SJSA1 (cell line): ENCODE measurements around the gene LGALS1. TPM values are rescaled to one million over a fixed set of nuclear protein-coding genes. Genes with fewer than 3 reads are reported as not detected.
"Not testable (repeated sequence)": the region's sequence is repeated elsewhere in the genome, so short reads cannot be mapped to it uniquely, and the experiment has no call there.

ENCODE experiments used
- DNase-seq, 2 experiments: peaks; one replicate each; pipeline ENCODE4 v3.0.0-alpha.2; 2015 to 2020; ENCODE audit warnings: low spot score in 2 of 2, low read depth in 1 of 2
- H3K27ac ChIP-seq: fragments of 250-450 bp; sonication (Bioruptor Pico); 2 replicates; pipeline ENCODE4 v1.5.1; 2020; ENCODE audit warnings: mild to moderate bottlenecking, moderate library complexity
- H3K27me3 ChIP-seq: fragments of 250-450 bp; sonication (Bioruptor Pico); replicated peaks from 2 replicates; pipeline ENCODE4 v1.5.1; 2020; ENCODE audit warnings: mild to moderate bottlenecking, moderate library complexity
- H3K36me3 ChIP-seq: fragments of 250-450 bp; sonication (Bioruptor Pico); 2 replicates; pipeline ENCODE4 v1.5.1; 2020; ENCODE audit warnings: mild to moderate bottlenecking
- H3K4me1 ChIP-seq: fragments of 250-450 bp; sonication (Bioruptor Pico); replicated peaks from 2 replicates; pipeline ENCODE4 v1.6.1; 2021; ENCODE audit warnings: mild to moderate bottlenecking
- H3K4me3 ChIP-seq: fragments of 250-450 bp; sonication (Bioruptor Pico); 2 replicates; pipeline ENCODE4 v1.5.1; 2020; ENCODE audit warnings: mild to moderate bottlenecking
- H3K9me3 ChIP-seq: fragments of 250-450 bp; sonication (Bioruptor Pico); replicated peaks from 2 replicates; pipeline ENCODE4 v1.5.1; 2020; ENCODE audit warnings: mild to moderate bottlenecking
- total RNA-seq: library from RNA; depleted of rRNA; stranded (reverse); fragments of >200 nt; shearing (Covaris generic); gene quantifications from 2 replicates; pipeline ENCODE4 v1.2.3, GENCODE V29; 2014

The LGALS1 gene
- total RNA-seq, 1 experiment from 2014 or later = 5,490 TPM

DNA sequence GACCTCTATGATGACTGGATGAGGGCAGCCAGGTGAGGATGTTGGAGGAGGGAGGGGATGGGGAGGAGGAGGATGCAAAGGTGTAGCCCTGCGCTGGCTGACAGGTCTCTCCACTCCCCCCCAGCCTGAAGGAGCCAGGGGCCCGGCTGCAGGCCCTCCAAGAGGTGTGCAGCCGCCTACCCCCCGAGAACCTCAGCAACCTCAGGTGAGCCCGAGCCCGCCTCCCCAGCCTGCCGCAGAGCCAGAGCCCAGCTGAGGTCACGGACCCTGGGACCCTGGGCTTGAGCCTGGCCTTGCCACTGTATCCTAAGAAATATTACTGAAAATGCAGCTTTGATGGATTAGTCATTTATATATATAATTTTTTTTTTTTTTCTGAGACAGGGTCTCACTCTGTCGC is 28.1 kb upstream of the LGALS1 start:
- Histone ChIP-seq H3K27ac (no peak overlapping the region), H3K27me3 (no peaks in the 10 kb centered on the region), H3K9me3 (no peaks in the 10 kb centered on the region), H3K4me1 (no peaks in the 10 kb centered on the region), H3K4me3 (no peak overlapping the region), H3K36me3 (peaks cover 42% of the 10 kb centered on the region)
- no peak for DNase-seq

DNA sequence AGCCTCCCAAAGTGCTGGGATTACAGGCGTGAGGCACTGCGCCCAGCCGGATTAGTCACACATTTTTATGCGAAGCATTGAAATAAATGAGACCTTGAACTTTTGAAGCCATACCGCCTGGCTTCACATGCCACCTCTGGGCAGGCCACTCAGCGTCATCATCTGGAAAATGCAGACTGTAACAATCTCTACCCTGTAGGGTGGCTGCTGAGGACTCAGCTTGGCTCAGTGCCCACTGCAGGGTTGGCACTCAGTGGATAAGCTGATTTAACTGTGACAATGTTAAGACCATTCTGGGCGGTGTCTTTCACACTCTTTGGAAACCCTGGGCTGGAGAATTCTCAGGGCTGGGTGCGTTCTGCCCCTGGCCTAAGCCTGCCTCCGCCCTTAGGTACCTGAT is 27.5 kb upstream of the LGALS1 start:
- Histone ChIP-seq H3K9me3 (no peaks in the 10 kb centered on the region), H3K27ac (no peak overlapping the region), H3K36me3 (peaks cover 38% of the 10 kb centered on the region), H3K4me1 (no peaks in the 10 kb centered on the region), H3K27me3 (no peaks in the 10 kb centered on the region), H3K4me3 (no peak overlapping the region)
- no peak for DNase-seq

DNA sequence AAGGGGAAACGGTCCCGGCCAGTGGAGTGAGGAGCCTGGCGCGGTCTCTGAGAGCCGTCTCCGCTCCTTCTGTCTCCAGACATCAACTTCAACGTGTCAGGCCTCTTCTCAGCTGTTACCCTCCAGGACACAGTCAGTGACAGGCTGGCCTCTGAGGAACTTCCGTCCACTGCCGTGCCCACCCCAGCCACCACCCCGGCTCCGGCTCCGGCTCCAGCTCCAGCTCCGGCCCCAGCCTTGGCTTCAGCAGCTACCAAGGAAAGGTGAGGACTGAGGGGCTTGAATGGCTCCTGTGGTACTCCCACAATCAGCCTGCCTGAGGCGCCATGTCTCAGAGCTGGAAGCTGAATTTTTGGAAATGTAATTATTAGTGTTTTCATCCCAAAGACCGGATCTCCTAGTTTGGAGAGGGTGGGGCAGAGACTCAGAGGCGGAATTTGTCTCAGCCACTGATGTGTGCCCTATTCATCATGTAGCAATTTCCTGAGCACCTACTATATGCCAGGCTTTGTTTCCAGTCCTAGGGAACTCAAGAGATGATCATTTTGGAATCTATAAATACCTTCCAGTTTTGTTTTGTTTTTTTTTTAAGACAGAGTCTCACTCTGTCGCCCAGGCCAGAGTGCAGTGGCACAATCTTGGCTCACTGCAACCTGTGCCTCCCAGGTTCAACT is 24.8 kb upstream of the LGALS1 start:
- H3K27me3 ChIP-seq = no peaks in the 10 kb centered on the region
- no peaks in the 10 kb centered on the region for H3K4me1 ChIP-seq
- H3K27ac ChIP-seq = no peak overlapping the region
- H3K9me3 ChIP-seq = no peaks in the 10 kb centered on the region
- H3K4me3 ChIP-seq = no peak overlapping the region
- no peak for DNase-seq
- peaks cover 29% of the 10 kb centered on the region for H3K36me3 ChIP-seq

DNA sequence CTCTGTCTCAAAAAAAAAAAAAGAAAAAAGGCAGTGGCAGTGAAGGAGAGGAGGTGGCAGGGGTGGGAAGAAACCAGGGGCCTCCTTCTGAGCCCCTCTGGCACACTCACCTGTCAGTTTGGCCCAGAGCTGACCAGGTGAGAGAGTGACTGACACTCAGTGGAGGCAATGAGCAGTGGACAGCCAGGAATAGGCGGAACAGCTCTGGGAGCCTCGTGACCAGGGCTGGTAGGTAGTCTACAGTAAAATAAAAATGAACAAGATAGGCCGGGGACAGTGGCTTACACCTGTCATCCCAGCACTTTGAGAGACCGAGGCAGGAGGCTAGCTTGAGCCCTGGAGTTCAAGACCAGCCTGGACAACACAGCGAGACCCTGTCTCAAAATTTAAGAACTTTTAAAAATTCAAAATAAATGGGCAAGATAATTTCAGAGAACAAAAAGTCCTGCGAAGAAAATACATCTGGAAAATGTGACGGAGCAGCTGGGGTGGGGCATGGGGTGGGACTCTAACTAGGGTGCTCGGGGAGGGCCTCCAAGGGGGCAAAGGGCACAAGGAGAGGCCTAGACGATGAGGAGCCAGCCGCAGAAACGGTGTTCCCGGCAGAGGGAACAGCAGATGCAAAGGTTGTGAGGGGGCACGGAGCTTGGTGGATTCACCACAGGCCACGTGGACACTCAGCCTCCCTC is 20.7 kb upstream of the LGALS1 start:
- Histone ChIP-seq H3K36me3 (peaks cover 20% of the 10 kb centered on the region), H3K4me3 (no peak overlapping the region), H3K27me3 (no peaks in the 10 kb centered on the region), H3K4me1 (peaks cover 13% of the 10 kb centered on the region), H3K27ac (no peak overlapping the region), H3K9me3 (no peaks in the 10 kb centered on the region)
- no peak for DNase-seq

DNA sequence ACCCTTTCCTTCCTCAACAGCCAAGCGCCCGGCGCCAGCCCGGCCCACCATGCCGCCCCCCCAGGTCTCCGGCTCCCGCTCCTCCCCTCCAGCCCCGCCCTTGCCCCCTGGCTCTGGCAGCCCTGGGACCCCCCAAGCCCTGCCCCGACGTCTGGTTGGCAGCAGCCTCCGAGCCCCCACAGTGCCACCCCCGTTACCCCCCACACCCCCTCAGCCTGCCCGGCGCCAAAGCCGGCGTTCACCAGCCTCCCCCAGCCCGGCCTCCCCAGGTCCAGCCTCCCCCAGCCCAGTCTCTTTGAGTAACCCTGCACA is 20.2 kb upstream of the LGALS1 start:
- no peak for DNase-seq
- no peaks in the 10 kb centered on the region for H3K27me3 ChIP-seq
- no peak overlapping the region for H3K27ac ChIP-seq
- no peak overlapping the region for H3K4me3 ChIP-seq
- peaks cover 15% of the 10 kb centered on the region for H3K36me3 ChIP-seq
- H3K4me1 ChIP-seq = peaks cover 18% of the 10 kb centered on the region
- H3K9me3 ChIP-seq = no peaks in the 10 kb centered on the region

DNA sequence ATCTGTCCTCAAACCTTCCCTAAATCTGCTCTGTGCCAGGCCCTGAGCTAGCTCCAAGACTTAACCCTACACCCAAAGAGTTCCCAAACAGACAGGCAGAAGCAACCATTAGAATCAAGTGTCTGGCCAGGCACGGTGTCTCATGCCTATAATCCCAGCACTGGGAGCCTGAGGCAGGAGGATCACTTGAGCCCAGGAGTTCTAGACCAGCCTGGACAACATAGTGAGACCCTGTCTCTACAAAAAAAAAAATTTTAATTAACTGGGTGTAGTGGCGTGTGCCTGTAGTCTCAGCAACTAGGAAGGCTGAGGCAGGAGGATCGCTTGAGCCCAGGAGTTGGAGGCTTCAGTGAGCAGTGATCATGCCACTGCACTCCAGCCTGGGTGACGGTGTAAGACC is 18.9 kb upstream of the LGALS1 start:
- H3K4me3 ChIP-seq, H3K27me3 ChIP-seq, H3K27ac ChIP-seq, H3K9me3 ChIP-seq, DNase-seq: not testable (repeated sequence)
- Histone ChIP-seq H3K4me1 (peaks cover 32% of the 10 kb centered on the region), H3K36me3 (peaks cover 14% of the 10 kb centered on the region)

DNA sequence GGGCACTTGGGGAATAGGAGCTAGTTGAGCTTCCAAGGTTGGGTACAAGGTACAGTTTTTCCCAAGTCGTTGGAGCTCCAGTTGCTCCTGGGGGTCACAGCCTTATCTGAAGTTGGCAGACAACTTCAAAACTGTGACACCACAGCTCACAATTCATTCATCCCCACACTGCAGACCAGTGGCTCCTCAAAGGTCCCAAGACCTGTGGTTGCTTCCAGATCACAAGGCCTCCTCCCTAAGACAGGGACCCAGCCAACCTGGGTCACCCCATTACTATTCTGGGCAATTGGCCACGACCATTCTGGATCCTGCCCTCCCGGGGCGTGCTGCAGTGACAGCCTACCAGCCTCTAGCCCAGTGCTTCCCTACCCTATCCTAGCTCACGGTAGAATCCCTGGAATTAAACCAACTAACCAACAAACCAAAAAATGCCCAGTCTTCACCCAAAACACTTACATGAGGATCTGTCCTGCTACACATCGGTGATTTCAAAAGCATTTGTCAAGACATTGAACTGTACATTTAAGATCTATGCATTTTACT is 17.8 kb upstream of the LGALS1 start:
- Histone ChIP-seq H3K27me3 (no peaks in the 10 kb centered on the region), H3K4me1 (peaks cover 39% of the 10 kb centered on the region), H3K9me3 (no peaks in the 10 kb centered on the region), H3K4me3 (peak overlapping the region; percentile 93), H3K36me3 (peaks cover 18% of the 10 kb centered on the region), H3K27ac (peak overlapping the region; percentile 6; the same call in 1 of the 2 replicates)
- DNase-seq = no peak

DNA sequence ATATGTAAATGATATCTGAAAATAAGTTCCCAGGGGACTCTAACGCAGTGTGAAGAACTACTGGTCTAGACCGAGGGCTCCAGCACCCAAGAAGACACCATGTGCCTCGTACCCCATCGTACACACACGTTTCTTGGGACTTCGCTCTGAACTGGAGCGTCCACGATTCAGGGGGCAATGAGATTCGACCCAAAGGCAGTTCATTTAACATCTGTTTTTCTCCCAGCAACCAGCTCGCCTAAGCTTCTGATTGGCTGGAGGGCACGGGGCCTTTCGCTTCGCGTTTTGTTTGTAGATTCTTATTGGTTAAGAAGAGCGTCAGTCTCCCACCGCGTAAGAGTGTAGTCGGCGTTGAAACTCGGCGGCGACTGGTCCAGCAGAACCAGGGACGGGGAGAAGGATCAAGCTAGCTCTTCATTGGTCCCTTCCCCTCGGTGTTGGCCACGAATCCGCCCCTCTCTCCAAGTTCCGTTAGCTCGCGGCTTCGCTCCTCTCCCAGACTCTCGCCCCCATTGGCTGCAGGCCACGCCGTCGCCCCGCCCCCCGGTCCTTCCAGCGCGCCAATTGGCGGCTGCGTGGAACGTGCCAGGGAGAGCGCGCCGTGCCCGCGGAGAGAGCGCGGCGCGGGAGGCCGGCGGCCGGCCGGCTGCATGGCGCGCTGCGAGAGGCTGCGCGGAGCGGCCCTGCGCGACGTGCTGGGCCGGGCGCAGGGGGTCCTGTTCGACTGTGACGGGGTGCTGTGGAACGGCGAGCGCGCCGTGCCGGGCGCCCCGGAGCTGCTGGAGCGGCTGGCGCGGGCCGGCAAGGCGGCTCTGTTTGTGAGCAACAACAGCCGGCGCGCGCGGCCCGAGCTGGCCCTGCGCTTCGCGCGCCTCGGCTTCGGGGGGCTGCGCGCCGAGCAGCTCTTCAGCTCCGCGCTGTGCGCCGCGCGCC is 17.0 kb upstream of the LGALS1 start, which contains the start of gene PDXP:
PDXP (plus strand) TSS at position 591 of the 933 bp plus-strand sequence; CDS start at position 651, 60 bp downstream.
- Histone ChIP-seq H3K4me1 (peaks cover 39% of the 10 kb centered on the region), H3K9me3 (no peaks in the 10 kb centered on the region), H3K4me3 (peak within 1 kb of the TSS; percentile 93), H3K27ac (peak within 1 kb of the TSS; percentile 6; the same call in 1 of the 2 replicates), H3K27me3 (no peaks in the 10 kb centered on the region), H3K36me3 (peaks cover 14% of the 10 kb centered on the region)
- DNase-seq = peak; percentile 99 to 100

DNA sequence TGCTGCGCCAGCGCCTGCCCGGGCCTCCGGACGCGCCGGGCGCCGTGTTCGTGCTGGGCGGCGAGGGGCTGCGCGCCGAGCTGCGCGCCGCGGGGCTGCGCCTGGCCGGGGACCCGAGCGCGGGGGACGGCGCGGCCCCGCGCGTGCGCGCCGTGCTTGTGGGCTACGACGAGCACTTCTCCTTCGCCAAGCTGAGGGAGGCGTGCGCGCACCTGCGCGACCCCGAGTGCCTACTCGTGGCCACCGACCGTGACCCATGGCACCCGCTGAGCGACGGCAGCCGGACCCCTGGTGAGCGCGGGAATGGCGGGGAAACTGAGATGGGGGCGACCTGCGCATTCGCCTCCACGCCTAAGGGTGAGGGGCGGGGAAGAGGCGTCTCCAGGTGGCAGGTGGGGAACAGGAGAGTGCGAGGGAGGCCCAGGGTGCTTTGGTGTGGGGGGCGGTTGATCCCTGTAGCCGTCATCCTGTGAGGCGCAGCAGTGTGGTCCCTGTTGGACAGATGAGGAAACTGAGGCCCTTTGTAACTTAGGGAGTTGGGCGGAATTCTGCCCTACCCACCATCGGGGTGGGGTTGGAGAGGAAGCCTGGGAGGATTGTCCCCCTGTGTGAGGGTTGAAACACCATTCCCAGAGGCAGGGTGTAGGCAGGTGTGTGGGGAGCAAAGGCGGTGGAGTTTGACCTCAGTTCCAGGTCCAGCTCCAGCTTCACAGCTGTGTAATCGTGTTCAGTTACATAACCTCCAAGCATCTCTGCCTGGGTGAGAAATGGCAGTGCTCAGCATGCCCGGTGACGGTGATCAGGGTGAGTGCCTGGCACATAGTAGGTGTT is 16.2 kb upstream of the LGALS1 start:
- Histone ChIP-seq H3K4me1 (peaks cover 39% of the 10 kb centered on the region), H3K36me3 (peaks cover 13% of the 10 kb centered on the region), H3K9me3 (no peaks in the 10 kb centered on the region), H3K4me3 (peak overlapping the region; percentile 93), H3K27me3 (no peaks in the 10 kb centered on the region), H3K27ac (no peak overlapping the region)
- DNase-seq = no peak

DNA sequence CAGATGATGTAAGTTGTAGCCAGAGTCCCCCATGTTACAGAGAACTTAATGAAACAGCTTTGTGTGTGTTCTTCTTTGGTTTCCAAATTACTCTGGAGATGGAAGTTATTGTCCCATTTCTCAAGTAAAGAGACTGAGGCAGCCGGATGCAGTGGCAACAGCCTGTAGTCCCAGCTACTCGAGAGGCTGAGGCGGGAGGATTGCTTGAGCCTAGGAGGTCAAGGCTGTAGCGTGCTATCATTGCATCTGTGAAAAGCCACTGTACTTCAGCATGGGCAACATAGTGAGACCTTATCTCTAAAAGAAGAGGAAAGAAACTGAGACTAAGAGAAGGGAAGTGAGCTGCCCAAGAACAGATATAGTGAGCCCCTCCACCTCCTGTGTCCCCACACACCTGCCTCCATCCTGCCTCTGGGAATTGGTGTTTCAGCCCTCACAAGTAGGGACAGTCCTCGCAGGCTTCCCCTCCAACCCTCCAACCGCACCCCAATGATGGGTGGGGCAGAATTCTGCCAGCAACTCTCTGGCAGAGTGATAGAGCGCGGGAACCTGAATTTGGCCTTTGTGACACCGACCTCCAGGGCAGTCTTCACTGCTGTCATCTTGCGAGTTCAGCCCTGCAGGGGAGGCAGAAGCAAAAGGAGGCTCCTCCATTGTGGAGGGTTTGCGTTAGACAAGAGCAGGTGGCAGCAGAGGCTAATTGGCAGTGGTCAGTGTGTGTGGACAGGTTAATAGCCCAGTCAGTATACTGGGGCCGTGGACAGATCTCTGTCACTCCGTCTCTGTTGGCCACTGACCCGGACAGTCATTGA is 15.3 kb upstream of the LGALS1 start:
- Histone ChIP-seq H3K4me3 (peak overlapping the region; percentile 93), H3K9me3 (no peaks in the 10 kb centered on the region), H3K27me3 (no peaks in the 10 kb centered on the region), H3K36me3 (peaks cover 17% of the 10 kb centered on the region), H3K27ac (no peak overlapping the region), H3K4me1 (peaks cover 39% of the 10 kb centered on the region)
- DNase-seq = no peak

DNA sequence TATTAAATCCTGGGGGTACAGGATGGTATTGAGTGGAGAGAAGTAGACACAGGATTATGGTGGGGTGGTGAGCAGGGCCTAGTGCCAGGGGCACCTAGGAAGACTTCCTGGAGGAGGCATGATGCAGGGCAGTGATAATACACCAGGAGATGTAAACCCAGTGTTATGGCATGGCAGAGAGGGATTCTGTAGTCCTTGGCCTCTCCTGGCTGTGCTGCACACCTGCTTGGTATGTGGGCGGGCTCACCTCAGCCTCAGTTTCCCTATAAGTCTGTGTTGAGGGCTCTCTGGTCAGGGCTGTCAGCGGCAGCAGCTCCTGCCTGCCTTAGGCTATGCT is 14.8 kb upstream of the LGALS1 start:
- DNase-seq = no peak
- Histone ChIP-seq H3K27me3 (no peaks in the 10 kb centered on the region), H3K4me3 (no peak overlapping the region), H3K9me3 (no peaks in the 10 kb centered on the region), H3K4me1 (peaks cover 39% of the 10 kb centered on the region), H3K36me3 (peaks cover 23% of the 10 kb centered on the region), H3K27ac (peak overlapping the region; percentile 64; the same call in 1 of the 2 replicates)

DNA sequence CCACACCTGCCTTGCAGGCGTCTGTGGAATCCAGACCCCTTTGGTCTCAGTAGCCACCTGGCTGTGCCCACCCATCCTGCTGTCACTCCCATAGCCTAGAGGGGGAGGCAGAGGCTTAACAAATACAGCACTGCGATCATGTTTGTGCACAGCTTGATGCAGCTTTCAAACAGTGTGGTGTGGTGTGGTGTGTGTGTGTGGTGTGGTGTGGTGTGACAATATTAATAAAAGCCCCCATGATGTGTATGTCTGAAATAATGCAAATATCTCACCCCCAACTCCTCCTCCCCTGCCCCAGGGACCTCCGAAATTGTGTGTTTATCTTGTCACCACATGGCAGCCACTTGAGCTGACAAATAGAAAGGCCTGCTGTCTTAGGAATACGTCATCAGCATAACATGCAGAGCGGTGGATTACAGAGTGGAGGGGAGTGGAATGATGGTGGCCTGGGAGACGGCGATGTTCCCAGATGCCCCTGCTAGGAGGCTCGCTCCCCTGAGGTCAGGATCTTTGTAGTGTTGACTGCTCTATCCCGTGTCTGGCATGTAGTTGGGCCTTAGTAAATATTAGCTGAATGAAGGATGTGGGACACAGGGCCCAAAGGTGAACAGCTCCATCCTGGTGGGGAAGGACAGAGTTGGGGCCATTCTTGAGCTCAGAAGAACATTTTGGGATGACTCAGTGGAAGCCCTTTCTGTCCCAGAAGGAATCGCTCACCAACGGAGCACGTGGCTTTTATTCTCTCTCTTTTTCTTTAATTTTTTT is 14.1 kb upstream of the LGALS1 start:
- Histone ChIP-seq H3K36me3 (peaks cover 30% of the 10 kb centered on the region), H3K4me1 (peaks cover 39% of the 10 kb centered on the region), H3K27ac (peak overlapping the region; percentile 64), H3K9me3 (no peaks in the 10 kb centered on the region), H3K4me3 (no peak overlapping the region), H3K27me3 (no peaks in the 10 kb centered on the region)
- DNase-seq = peak; percentile 81 to 90
